Endodermal cell (in vitro differentiated cells): ENCODE measurements around the gene KBTBD4. TPM values are rescaled to one million over a fixed set of nuclear protein-coding genes. Genes with fewer than 3 reads are reported as not detected.

Source experiments
- DNase-seq: peaks from one replicate; pipeline ENCODE4 v3.0.0-alpha.2; 2017
- H3K27ac ChIP-seq: 2 replicates; pipeline ENCODE4 v1.5.1; 2013; ENCODE audit warnings: mild to moderate bottlenecking, low read depth, low read length, moderate library complexity
- H3K27me3 ChIP-seq: 2 replicates; pipeline ENCODE4 v1.6.1; 2013; ENCODE audit warnings: mild to moderate bottlenecking, low read length, moderate library complexity; ENCODE audit not compliant: insufficient read depth, control insufficient read depth, poor library complexity, severe bottlenecking
- H3K36me3 ChIP-seq: 2 replicates; pipeline ENCODE4 v1.7.0; 2013; ENCODE audit warnings: mild to moderate bottlenecking, low read length, moderate library complexity; ENCODE audit not compliant: control insufficient read depth, insufficient read depth
- H3K4me1 ChIP-seq: one replicate; pipeline ENCODE4 v1.7.0; 2013; ENCODE audit warnings: low read length; ENCODE audit not compliant: control insufficient read depth, insufficient read depth
- H3K4me3 ChIP-seq: 2 replicates; pipeline ENCODE4 v1.5.1; 2013; ENCODE audit warnings: mild to moderate bottlenecking, low read length, moderate library complexity
- H3K9ac ChIP-seq: 2 replicates; pipeline ENCODE4 v1.6.1; 2013; ENCODE audit warnings: mild to moderate bottlenecking, low read length, moderate library complexity; ENCODE audit not compliant: poor library complexity, severe bottlenecking; ENCODE audit errors: extremely low read depth
- H3K9me3 ChIP-seq: 2 replicates; pipeline ENCODE4 v1.6.1; 2013; ENCODE audit warnings: mild to moderate bottlenecking, low read length, moderate library complexity; ENCODE audit not compliant: control insufficient read depth
- H3K27ac Mint-ChIP-seq: 2 replicates; pipeline ENCODE4 v1.8.0; 2020; ENCODE audit warnings: mixed read lengths
- H3K27me3 Mint-ChIP-seq: 2 replicates; pipeline ENCODE4 v1.8.0; 2021; ENCODE audit warnings: mild to moderate bottlenecking, mixed read lengths; ENCODE audit not compliant: insufficient read depth
- H3K36me3 Mint-ChIP-seq: 2 replicates; pipeline ENCODE4 v1.8.0; 2020; ENCODE audit warnings: low read depth, mixed read lengths
- H3K4me1 Mint-ChIP-seq: 2 replicates; pipeline ENCODE4 v1.8.0; 2020; ENCODE audit warnings: mixed read lengths
- H3K4me3 Mint-ChIP-seq: 2 replicates; pipeline ENCODE4 v1.8.0; 2020; ENCODE audit warnings: mild to moderate bottlenecking, moderate library complexity, mixed read lengths
- H3K9me3 Mint-ChIP-seq: 2 replicates; pipeline ENCODE4 v1.8.0; 2020; ENCODE audit warnings: mild to moderate bottlenecking, mixed read lengths
- CTCF ChIP-seq: fragments of 200-600 bp; sonication (generic); conservative IDR thresholded peaks from 2 replicates; pipeline ENCODE4 v1.5.0; 2021; ENCODE audit warnings: antibody characterized with exemption, mild to moderate bottlenecking
- WGBS, 2 experiments: methylation state at CpG; one replicate each; pipeline versions ENCODE4 v1.1.5 to v1.1.7; 2013; ENCODE audit warnings: missing lambda C conversion rate in 2 of 2, mixed read lengths in 1 of 2; ENCODE audit not compliant: insufficient coverage in 1 of 2, insufficient read length in 1 of 2; 5-methylcytosine and 5-hydroxymethylcytosine counted together
- total RNA-seq, 2 donors: library from RNA; stranded (reverse); fragmentation: NEBNext Ultra II Directional in 1 of 2; extraction: Animal tissue kit (Norgen Biotek cat#: 25700) in 1 of 2; gene quantifications; 2 replicates in 1 of 2; 3 replicates in 1 of 2; pipeline ENCODE4 v1.2.1, GENCODE V29; 2021

KBTBD4 gene
- total RNA-seq, 2 donors from 2014 or later = 13.7 to 14.8 TPM

- H3K9me3 ChIP-seq = no peaks in the 10 kb centered on the region
- H3K4me1 ChIP-seq = no peaks in the 10 kb centered on the region
- TF ChIP-seq CTCF = no peak
- H3K4me3 Mint-ChIP-seq = peak overlapping the region; percentile 64
- H3K36me3 Mint-ChIP-seq = no peaks in the 10 kb centered on the region
- peaks cover 2% of the 10 kb centered on the region for H3K9me3 Mint-ChIP-seq
- H3K4me3 ChIP-seq = peak overlapping the region; percentile 82
- peaks cover 30% of the 10 kb centered on the region for H3K27me3 ChIP-seq
- H3K36me3 ChIP-seq = no peaks in the 10 kb centered on the region
- H3K27ac ChIP-seq = no peak overlapping the region
- 82 to 100% methylated on average over 1 to 2 of the region's 2 CpGs for WGBS, 2 experiments
- H3K4me1 Mint-ChIP-seq = peaks cover 7% of the 10 kb centered on the region
- peaks cover 47% of the 10 kb centered on the region for H3K27me3 Mint-ChIP-seq
- H3K9ac ChIP-seq = no peak overlapping the region
- no peak for DNase-seq
- H3K27ac Mint-ChIP-seq = no peak overlapping the region
These were observed 14.2 kb upstream of the KBTBD4 start for GRCh38 chr11:47592970-47593369.

- Mint-ChIP-seq H3K27ac (no peak overlapping the region), H3K4me1 (peaks cover 7% of the 10 kb centered on the region), H3K36me3 (no peaks in the 10 kb centered on the region), H3K27me3 (peaks cover 47% of the 10 kb centered on the region), H3K4me3 (no peak overlapping the region), H3K9me3 (peaks cover 2% of the 10 kb centered on the region)
- no peak for TF ChIP-seq CTCF
- H3K27me3 ChIP-seq = peaks cover 30% of the 10 kb centered on the region
- H3K27ac ChIP-seq = no peak overlapping the region
- no peaks in the 10 kb centered on the region for H3K9me3 ChIP-seq
- no peak overlapping the region for H3K9ac ChIP-seq
- DNase-seq = no peak
- H3K36me3 ChIP-seq = no peaks in the 10 kb centered on the region
- H3K4me3 ChIP-seq = no peak overlapping the region
- WGBS, 2 experiments = 80 to 85% methylated on average over 3 to 4 of the region's 4 CpGs
- no peaks in the 10 kb centered on the region for H3K4me1 ChIP-seq
These were observed 13.5 kb upstream of the KBTBD4 start for GRCh38 chr11:47592251-47592650.

GRCh38 chr11:47591764-47592163 lies 13.0 kb upstream of the KBTBD4 start:
- no peak for TF ChIP-seq CTCF
- Mint-ChIP-seq H3K27me3 (peaks cover 47% of the 10 kb centered on the region), H3K36me3 (no peaks in the 10 kb centered on the region), H3K9me3 (peaks cover 2% of the 10 kb centered on the region), H3K27ac (no peak overlapping the region), H3K4me3 (no peak overlapping the region), H3K4me1 (peaks cover 7% of the 10 kb centered on the region)
- no peak overlapping the region for H3K4me3 ChIP-seq
- WGBS, 2 experiments = 35 to 61% methylated on average over 6 to 7 of the region's 7 CpGs
- no peaks in the 10 kb centered on the region for H3K36me3 ChIP-seq
- H3K27ac ChIP-seq = no peak overlapping the region
- H3K9ac ChIP-seq = no peak overlapping the region
- DNase-seq = peak; percentile 68
- no peaks in the 10 kb centered on the region for H3K9me3 ChIP-seq
- H3K27me3 ChIP-seq = peaks cover 30% of the 10 kb centered on the region
- no peaks in the 10 kb centered on the region for H3K4me1 ChIP-seq
